GM18519 (cell line): ENCODE measurements around the gene ACOT7.
"Not testable (repeated sequence)": the region's sequence is repeated elsewhere in the genome, so short reads cannot be mapped to it uniquely, and the experiment has no call there.

ENCODE experiments used
- ATAC-seq: cut with Tn5 transposase; IDR thresholded peaks from one replicate; pipeline ENCODE4 v1.9.1; 2021; ENCODE audit warnings: mild to moderate bottlenecking, moderate library complexity; ENCODE audit not compliant: unreplicated experiment, low FRiP score

ACOT7 gene

GRCh38 chr1:6401673-6402072, 8.1 kb upstream of the ACOT7 start:
- no peak for ATAC-seq

- ATAC-seq: no peak
Observed at GRCh38 chr1:6399294-6399693, 5.7 kb upstream of the ACOT7 start.

- no peak for ATAC-seq
Observed at GRCh38 chr1:6397844-6398441, 4.4 kb upstream of the ACOT7 start.

GRCh38 chr1:6396998-6397397, 3.4 kb upstream of the ACOT7 start:
- no peak for ATAC-seq

GRCh38 chr1:6395781-6396244, 2.2 kb upstream of the ACOT7 start:
- not testable (repeated sequence) for ATAC-seq

- ATAC-seq: not testable (repeated sequence)
Observed at GRCh38 chr1:6395130-6395529, 1.6 kb upstream of the ACOT7 start.

GRCh38 chr1:6392809-6393399, 663 bp downstream of the ACOT7 start:
- no peak for ATAC-seq

- ATAC-seq: no peak
Observed at GRCh38 chr1:6391951-6392808, 1.4 kb downstream of the ACOT7 start.

GRCh38 chr1:6389971-6390370, 3.6 kb downstream of the ACOT7 start:
- ATAC-seq: no peak

GRCh38 chr1:6386371-6386949, 7.1 kb downstream of the ACOT7 start:
- ATAC-seq: no peak

GRCh38 chr1:6385488-6386191, 7.9 kb downstream of the ACOT7 start:
- no peak for ATAC-seq

- ATAC-seq: no peak
Observed at GRCh38 chr1:6384962-6385361, 8.6 kb downstream of the ACOT7 start.

GRCh38 chr1:6384135-6384534, 9.4 kb downstream of the ACOT7 start:
- ATAC-seq: no peak

GRCh38 chr1:6380037-6380436, 13.5 kb downstream of the ACOT7 start:
- ATAC-seq: no peak

GRCh38 chr1:6378096-6378746, 15.3 kb downstream of the ACOT7 start:
- ATAC-seq: no peak

- ATAC-seq: no peak
Observed at GRCh38 chr1:6373961-6374720, 19.4 kb downstream of the ACOT7 start.

GRCh38 chr1:6372236-6372635, 21.3 kb downstream of the ACOT7 start:
- ATAC-seq: not testable (repeated sequence)

GRCh38 chr1:6370006-6370405, 23.6 kb downstream of the ACOT7 start:
- no peak for ATAC-seq

GRCh38 chr1:6367381-6368012, 26.1 kb downstream of the ACOT7 start:
- ATAC-seq: no peak
